Breast epithelium (tissue), 4 donors: ENCODE data around the gene OR8G1. TPM values are rescaled to one million over a fixed set of nuclear protein-coding genes. Genes with fewer than 3 reads are reported as not detected.
"Not testable (repeated sequence)": the region's sequence is repeated elsewhere in the genome, so short reads cannot be mapped to it uniquely, and the experiment has no call there.

Source experiments
- DNase-seq, 2 donors: peaks; one replicate each; pipeline ENCODE4 v3.0.0-alpha.2; 2019; ENCODE audit warnings: low spot score in 2 of 2
- H3K27ac ChIP-seq, 2 donors: fragments of 200-600 bp; sonication (generic) in 1 of 2; one replicate each; pipeline ENCODE4 v1.5.1; 2016 to 2019; ENCODE audit warnings: mild to moderate bottlenecking in 1 of 2
- H3K27me3 ChIP-seq, 2 donors: fragments of 200-600 bp; sonication (generic) in 1 of 2; one replicate each; pipeline versions ENCODE4 v1.5.1 to v1.6.0; 2017 to 2019; ENCODE audit warnings: control low read depth in 1 of 2, mild to moderate bottlenecking in 1 of 2
- H3K36me3 ChIP-seq: fragments of 200-600 bp; one replicate; pipeline ENCODE4 v1.5.1; 2019
- H3K4me1 ChIP-seq, 2 donors: fragments of 200-600 bp; sonication (generic); one replicate each; pipeline ENCODE4 v1.5.1; 2016 to 2019; ENCODE audit warnings: control low read depth in 1 of 2
- H3K4me3 ChIP-seq, 3 donors: fragments of 200-600 bp; sonication (generic); 1 replicate in 2 of 3; 2 replicates in 1 of 3; pipeline ENCODE4 v1.5.1; 2016 to 2019; ENCODE audit warnings: mild to moderate bottlenecking in 3 of 3, moderate library complexity in 2 of 3
- H3K9me3 ChIP-seq, 2 donors: fragments of 200-600 bp; sonication (generic) in 1 of 2; one replicate each; pipeline ENCODE4 v1.5.1; 2016 to 2019; ENCODE audit warnings: control low read depth in 1 of 2
- CTCF ChIP-seq, 3 donors: fragments of 450-650 bp; IDR thresholded peaks; one replicate each; pipeline ENCODE4 v1.5.1; 2016 to 2017; ENCODE audit warnings: antibody characterized with exemption in 3 of 3, mild to moderate bottlenecking in 3 of 3, moderate library complexity in 3 of 3
- POLR2A ChIP-seq: fragments of 450-650 bp; IDR thresholded peaks from one replicate; pipeline ENCODE4 v1.6.1; 2016; ENCODE audit warnings: antibody characterized with exemption, mild to moderate bottlenecking, moderate library complexity
- POLR2AphosphoS5 ChIP-seq, 3 donors: sonication (generic); formaldehyde crosslinking; IDR thresholded peaks; one replicate each; pipeline ENCODE4 v1.6.1; 2017; ENCODE audit warnings: antibody characterized with exemption in 3 of 3
- intact Hi-C: fragments of 100-400 bp; cut with DNase I; formaldehyde crosslinking; loops from one replicate; pipeline ENCODE4 v1.15.1; 2023; ENCODE audit warnings: low total_unique reads
- total RNA-seq, 3 donors: library from RNA; depleted of rRNA; stranded (reverse); fragments of >200 nt; gene quantifications; one replicate each; pipeline ENCODE4 v1.1.0, GENCODE V29; 2016

Gene OR8G1
- total RNA-seq, 3 donors from 2014 or later, result not detected

GRCh38 chr11:124214027-124214426, 26.9 kb upstream of the OR8G1 start:
- no peak overlapping the region for H3K27ac ChIP-seq
- H3K36me3 ChIP-seq, result no peaks in the 10 kb centered on the region
- H3K4me3 ChIP-seq, result no peak overlapping the region
- DNase-seq, result no peak
- no peak for TF ChIP-seq POLR2A
- intact Hi-C loops, result no loop called here
- H3K9me3 ChIP-seq, result no peaks in the 10 kb centered on the region
- H3K27me3 ChIP-seq, result no peaks in the 10 kb centered on the region
- no peaks in the 10 kb centered on the region for H3K4me1 ChIP-seq

GRCh38 chr11:124219126-124219525, 21.8 kb upstream of the OR8G1 start:
- no peak for DNase-seq
- H3K36me3 ChIP-seq, result no peaks in the 10 kb centered on the region
- H3K4me3 ChIP-seq, result no peak overlapping the region
- no peak for TF ChIP-seq POLR2AphosphoS5 (IDR thresholded peaks at IDR 0.05)
- TF ChIP-seq CTCF (IDR thresholded peaks at IDR 0.05), result no peak
- TF ChIP-seq POLR2A, result no peak
- intact Hi-C loops, result no loop called here
- H3K4me1 ChIP-seq, result no peaks in the 10 kb centered on the region
- no peaks in the 10 kb centered on the region for H3K27me3 ChIP-seq
- H3K9me3 ChIP-seq, result no peaks in the 10 kb centered on the region
- no peak overlapping the region for H3K27ac ChIP-seq

GRCh38 chr11:124222407-124222806, 18.5 kb upstream of the OR8G1 start:
- TF ChIP-seq POLR2A, result no peak
- TF ChIP-seq CTCF (IDR thresholded peaks at IDR 0.05), result no peak
- TF ChIP-seq POLR2AphosphoS5 (IDR thresholded peaks at IDR 0.05), result no peak
- intact Hi-C loops, result no loop called here
- no peaks in the 10 kb centered on the region for H3K36me3 ChIP-seq
- no peak for DNase-seq
- H3K27ac ChIP-seq, result no peak overlapping the region
- no peaks in the 10 kb centered on the region for H3K27me3 ChIP-seq
- no peak overlapping the region for H3K4me3 ChIP-seq
- no peaks in the 10 kb centered on the region for H3K4me1 ChIP-seq
- no peaks in the 10 kb centered on the region for H3K9me3 ChIP-seq

- DNase-seq, H3K9me3 ChIP-seq, H3K27ac ChIP-seq, H3K4me3 ChIP-seq, H3K36me3 ChIP-seq, intact Hi-C loops, H3K4me1 ChIP-seq, H3K27me3 ChIP-seq: not testable (repeated sequence)
Observed at GRCh38 chr11:124224618-124225423, 16.1 kb upstream of the OR8G1 start.

GRCh38 chr11:124225471-124225870, 15.4 kb upstream of the OR8G1 start:
- Histone ChIP-seq H3K4me1 (no peaks in the 10 kb centered on the region), H3K4me3 (no peak overlapping the region), H3K27ac (no peak overlapping the region), H3K36me3 (no peaks in the 10 kb centered on the region), H3K9me3 (no peaks in the 10 kb centered on the region), H3K27me3 (no peaks in the 10 kb centered on the region)
- intact Hi-C loops, result no loop called here
- no peak for DNase-seq
- TF ChIP-seq CTCF (IDR thresholded peaks at IDR 0.05), result no peak
- no peak for TF ChIP-seq POLR2AphosphoS5 (IDR thresholded peaks at IDR 0.05)

- no peak for DNase-seq
- Histone ChIP-seq H3K27me3 (no peaks in the 10 kb centered on the region), H3K27ac (no peak overlapping the region), H3K9me3 (no peaks in the 10 kb centered on the region), H3K4me3 (no peak overlapping the region), H3K4me1 (no peaks in the 10 kb centered on the region), H3K36me3 (no peaks in the 10 kb centered on the region)
- intact Hi-C loops, result no loop called here
- TF ChIP-seq CTCF (IDR thresholded peaks at IDR 0.05), result no peak
- no peak for TF ChIP-seq POLR2AphosphoS5 (IDR thresholded peaks at IDR 0.05)
- no peak for TF ChIP-seq POLR2A
Observed at GRCh38 chr11:124233376-124233775, 7.5 kb upstream of the OR8G1 start.
